Right lung (tissue), 5 donors: ENCODE data around the gene PITRM1. TPM values are rescaled to one million over a fixed set of nuclear protein-coding genes. Genes with fewer than 3 reads are reported as not detected.

ENCODE experiments used
- DNase-seq, 2 donors: peaks; one replicate each; pipeline ENCODE4 v3.0.0-alpha.2; 2013
- polyA plus RNA-seq, 5 donors: library from polyadenylated mRNA; unstranded; fragments of 120-200 nt; gene quantifications; one replicate each; pipeline versions ENCODE4 v1.2.1 to v1.2.3, GENCODE V29; 2013; ENCODE audit warnings: inconsistent platforms in 1 of 5, low replicate concordance in 1 of 5; ENCODE audit not compliant: insufficient read length in 5 of 5, insufficient read depth in 1 of 5

PITRM1 gene
- polyA plus RNA-seq, 5 donors = 66.0 to 83.2 (median 72.0) TPM

DNA sequence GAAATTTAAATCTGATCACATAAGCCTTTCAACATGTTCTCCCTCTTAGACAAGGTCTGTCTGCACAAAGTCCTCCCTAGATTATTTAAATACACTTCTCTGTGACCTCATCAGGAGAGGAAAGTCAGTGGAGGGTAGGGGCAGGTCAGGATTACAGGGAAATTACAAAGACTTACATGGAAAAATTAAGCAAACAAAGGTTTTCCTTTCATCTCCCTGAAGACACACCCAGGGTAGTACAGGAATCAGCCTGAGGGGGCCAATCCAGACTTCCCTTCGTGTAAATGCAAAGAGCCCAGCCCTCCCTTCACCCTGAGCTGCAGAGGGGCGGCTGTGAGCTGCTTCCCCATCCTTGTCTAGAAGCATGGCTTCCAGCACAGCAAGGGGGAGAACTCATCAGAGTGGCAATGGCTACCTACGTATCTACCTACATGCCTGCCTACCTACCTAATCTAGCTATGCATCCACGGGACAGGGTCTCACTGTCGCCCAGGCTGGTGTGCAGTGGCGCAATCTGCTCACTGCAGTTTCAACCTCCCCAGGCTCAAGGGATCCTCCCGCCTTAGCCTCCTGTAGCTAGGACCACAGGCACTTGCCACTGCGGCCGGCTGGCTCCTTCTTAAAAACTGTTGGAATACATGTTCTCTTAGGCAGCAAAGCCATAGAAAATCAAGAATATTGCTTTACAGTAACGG lies 33.2 kb downstream of the PITRM1 start:
- DNase-seq = no peak

DNA sequence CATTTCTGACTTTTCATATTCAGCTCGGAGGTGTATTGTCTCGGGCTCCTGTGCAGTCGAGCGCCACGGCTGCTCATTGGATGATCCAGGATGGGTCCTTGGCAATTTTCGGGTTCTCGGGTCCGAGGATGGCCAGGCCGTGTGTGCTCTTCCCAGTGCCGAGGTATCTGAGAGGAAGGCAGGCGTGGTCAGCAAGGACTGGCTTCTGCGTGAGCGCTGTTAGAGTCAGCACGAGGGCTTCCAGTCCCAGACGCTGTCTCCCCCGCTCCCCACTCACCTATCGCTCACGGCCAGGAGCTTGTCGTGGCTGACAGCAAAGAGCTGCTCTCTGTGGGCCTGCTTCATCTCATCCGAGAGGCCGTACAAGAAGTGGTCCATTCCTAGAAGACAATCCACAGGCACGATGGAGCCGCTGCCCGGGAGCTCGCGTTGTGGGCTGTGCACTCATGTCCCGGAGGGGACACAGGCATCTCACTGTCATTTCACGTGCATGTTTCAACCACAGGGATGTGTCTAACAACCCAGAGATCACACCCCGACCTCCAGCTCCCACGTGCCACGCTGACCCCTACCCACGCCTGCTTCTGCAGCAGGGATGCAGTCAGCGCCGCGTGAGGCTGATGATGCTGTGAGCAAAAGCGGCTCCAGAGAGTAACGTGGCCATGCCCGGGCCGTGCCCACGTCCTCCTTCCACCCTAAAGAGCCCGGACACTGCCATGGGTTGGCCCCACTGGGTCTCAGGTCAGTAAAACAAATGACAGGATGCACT lies 34.4 kb downstream of the PITRM1 start:
- no peak for DNase-seq

DNA sequence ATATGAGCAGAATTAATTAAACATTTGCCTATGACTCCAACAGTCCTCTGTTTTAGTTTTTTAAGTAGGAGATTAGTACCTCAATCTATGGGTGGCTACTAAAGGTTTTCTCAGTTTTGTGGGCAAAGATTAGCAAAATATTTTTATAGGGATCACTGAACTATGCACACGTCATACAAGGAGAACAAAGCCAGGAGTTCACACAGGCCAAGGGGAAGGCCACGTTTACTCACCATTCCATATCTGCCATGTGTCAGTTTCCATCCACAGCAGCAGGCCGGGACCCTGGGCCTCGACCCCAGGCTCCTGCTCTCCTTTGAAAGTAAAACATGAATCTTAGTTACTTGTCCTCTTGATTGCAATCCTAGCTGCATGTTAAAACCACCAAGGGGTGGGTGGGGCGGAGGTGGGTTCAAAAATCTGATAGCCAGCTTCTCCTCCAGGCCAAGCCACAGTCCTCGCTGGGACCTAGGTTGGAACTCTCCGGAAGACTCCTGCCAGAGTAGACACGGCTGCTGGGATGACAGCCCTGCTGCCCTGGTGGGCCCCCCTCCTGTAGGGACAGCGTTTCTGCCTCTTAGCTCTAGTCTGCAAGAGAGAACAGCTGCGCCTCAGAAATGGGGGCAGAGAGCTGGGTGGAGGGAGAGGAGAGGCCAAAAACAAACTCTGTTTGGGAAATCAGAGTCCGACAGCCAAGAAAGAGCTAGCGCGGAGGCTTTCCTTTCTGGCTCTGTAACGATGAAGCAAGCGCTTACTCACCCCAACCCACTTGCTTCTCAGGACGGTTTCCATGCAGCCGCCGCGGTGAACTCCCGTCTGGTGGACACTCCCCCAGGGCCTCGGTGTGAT lies 35.6 kb downstream of the PITRM1 start:
- DNase-seq = no peak

DNA sequence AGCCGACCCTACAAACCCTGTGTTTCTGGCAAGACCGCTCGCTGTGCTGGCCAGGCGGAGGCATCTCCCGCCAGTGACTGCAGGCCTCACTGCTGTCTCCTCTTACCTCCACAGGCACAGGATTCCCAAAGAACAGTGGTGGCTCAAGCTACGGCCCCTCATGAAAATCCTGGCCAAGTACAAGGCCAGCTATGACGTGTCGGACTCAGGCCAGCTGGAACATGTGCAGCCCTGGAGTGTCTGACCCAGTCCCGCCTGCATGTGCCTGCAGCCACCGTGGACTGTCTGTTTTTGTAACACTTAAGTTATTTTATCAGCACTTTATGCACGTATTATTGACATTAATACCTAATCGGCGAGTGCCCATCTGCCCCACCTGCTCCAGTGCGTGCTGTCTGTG lies 36.2 kb downstream of the PITRM1 start:
- DNase-seq = no peak

DNA sequence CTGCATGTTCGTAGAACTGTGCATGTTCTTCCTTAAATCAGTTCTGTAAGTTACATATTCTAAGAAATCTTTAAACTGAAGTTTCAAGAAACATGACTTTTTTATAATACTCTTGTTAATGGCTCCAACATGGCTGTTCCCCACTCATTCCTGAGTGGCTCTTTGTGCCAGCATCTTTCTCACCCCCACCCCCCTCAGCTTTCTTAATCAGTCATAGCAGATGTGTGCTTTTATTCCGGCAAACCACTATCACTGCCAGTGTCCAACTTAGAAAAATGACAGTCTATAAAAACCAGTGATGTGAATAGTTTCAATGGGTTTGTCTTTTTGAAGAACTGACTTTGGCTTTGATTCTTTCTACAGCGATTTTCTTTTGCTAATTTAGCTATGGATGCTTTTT lies 37.6 kb downstream of the PITRM1 start:
- no peak for DNase-seq

DNA sequence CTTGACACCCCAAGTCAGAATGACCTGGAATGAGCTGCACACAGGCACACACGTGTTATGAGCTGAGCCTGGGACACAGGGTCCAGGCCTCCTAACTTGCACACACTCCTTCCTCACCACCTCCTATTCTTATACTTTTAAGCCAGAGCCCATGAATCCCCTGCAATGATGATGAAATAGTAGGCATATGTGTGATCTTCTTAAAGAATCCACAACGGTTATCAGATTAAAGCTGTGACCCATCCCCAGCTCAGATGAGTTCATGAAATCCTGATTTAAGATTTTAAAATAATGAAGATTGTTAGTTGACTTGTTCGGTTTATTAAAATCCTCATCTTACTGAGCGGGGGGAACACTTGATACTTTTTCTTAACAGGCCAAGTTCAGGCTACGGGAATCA lies 38.6 kb downstream of the PITRM1 start:
- no peak for DNase-seq

DNA sequence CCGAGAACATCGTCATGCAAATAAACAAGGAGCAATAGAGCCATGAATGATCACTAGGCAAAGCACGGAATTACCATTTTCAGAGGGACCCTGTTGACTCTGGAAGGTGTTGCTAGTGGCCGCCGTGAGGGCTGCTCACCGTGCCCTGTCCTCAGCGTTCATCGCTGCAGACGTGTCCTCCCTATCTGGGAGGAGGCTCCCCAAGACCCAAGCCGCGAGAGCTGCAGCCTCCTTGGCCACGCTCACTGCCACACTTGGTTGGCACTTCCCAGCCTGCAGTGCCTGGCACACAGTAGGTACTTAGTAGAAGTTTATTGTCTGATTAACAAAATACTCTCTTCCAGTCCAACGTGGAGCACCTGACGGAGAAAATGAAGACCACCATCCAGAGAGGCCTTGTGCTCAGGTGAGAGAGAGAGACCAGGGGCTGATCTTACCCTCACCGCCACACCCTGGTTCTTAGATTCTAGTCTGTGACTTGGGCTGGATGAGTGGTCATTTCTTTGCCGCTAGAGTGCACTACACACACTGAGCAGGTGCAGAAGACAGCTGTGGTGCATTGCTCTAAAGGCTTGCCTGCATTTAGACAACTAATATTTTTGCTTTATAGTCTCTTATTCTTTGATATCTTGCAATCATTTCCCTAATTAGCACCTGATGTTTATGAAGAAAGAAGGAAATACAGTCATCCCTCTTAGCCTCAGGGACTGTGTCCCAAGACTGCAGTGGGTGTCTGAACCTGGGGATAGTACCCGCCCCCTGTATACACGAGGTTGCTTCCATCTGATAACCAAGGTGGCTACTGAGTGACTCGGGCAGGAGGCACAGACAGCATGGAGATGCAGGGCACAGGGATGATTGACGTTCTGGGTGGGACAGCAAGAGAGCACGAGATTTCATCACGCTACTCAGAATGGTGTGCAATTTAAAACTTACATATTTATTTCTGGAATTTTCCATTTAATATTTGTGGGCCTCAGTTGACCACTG lies 40.3 kb downstream of the PITRM1 start:
- DNase-seq = no peak

DNA sequence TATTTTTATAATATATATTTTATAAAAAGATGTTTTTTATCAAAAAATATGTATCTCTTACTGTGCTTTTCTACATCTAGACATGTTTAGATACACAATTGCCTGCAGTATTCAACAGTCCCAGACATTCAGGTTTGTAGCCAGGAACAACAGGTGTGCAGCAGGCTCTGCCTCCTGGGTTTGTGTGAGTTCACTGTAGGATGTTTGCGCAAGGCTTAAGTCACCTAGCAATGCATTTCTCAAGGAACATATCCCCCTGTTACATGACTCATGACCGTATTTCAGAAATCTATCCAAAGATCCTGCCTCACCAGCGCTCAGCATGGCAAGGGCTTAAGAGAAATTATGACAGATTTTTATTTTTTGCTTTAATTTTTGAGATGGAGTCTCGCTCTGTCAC lies 41.5 kb downstream of the PITRM1 start:
- no peak for DNase-seq

DNA sequence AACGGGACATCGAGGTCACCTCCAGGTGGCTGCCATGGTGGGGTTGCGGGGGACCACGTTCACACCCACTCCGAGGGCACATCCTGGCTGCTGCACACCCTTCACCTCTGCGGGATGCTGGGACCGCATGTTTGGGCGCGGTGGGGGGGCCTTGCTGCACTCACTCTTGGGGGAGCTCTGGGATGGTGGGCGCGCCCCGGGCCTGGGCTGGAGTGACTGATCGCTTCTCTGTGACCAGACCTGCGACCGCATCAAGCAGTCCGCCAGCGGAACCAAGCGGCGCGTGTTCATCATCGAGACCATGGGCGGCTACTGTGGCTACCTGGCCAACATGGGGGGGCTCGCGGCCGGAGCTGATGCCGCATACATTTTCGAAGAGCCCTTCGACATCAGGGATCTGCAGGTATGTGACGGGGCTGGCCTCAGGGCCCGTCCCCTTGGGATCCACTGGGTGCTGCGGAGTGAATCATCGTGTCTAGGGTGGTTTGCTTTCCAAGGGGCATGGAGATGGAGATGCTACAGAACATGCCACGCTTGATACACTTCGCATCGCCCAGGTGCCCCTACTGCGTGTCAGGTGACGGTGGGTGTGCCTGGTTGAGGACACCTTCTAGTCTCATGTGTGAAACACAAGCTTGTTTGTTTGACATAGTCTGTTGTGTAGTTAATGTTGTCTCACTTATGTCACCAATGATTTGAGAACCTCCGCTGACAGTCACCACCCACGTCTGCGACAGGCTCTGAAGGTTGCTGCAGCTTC lies 42.8 kb downstream of the PITRM1 start:
- no peak for DNase-seq

DNA sequence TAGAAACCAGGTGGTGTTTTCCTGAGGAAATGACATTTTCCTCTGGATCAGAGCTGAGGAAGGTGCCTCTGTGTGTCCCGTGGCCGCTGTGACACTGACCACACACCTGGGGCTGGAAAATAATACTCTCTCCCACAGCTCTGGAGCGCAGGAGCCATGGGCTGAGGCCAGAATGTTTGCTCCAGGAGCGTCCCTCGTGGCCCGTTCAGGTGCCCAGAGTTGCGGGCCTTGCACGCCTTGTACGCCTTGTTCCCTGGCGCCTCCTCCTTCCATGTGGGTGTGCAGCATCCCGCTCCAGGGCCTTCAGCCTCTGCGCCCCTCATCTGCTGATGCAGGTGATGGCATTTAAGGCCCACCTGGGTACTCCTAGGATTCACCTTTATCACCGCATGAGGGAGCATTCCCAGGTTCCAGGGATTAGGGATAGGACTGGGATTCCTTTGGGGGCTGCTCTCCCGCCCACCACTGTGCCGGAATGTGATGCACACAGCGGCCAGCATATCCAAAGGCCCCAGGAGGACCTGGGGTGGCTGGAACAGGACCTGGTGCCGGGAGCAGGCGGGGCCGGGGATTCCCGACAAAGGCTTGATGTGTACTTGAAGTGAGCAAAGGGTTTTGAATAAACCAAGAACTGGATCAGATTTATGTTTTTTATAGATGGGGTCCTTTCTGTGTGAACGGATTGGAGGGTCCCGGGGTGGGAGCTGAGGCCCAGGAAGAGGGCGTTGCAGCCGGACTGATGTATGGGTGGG lies 44.0 kb downstream of the PITRM1 start:
- DNase-seq = no peak

DNA sequence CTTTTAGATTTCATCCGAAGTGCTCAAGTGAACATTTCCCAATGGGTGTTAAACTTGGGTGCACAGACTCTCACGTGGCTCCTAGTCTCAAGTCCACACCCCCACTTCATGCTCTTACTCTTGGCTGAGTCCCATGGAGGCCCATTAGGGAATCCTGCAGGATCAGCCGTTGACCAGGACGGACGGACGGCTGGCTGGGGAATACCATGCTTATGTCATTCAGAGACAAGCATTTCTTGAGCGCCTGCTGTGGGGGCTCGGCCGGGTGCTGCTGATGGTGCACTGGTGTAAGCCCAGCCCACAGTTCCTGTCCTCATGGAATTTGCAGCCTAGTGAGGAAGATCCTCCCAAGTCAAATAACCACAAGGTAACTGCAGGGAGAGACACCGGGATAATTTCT lies 44.7 kb downstream of the PITRM1 start:
- DNase-seq = no peak

DNA sequence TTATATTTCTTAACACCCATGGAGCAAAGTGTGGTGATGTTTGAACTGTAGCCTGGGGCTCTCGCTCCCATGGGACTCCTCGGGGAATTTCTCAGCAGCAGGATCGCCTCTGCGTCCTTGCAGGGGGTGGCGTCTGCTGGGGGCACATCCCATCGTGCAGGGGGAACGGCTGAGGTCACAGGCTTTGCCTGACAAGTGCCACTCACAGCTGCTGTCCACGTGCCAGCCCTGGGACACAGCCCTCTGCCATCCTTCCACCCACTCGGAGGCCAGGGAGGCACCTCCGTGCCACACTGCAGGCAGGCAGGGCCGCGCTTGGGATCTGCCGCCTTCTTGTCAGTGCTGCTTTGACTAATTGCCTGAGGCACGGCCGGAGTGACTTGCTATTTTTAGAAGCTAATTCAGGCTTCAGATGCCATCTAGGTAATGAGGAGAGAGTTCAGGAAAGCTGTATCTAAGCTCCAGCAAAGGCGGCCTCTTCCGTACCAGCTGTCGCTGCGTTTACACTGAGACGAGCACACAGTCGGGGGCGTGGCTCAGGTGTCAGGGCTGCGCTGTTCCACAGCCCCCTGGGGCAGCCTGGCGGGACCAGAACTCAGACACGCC lies 45.7 kb downstream of the PITRM1 start:
- DNase-seq = no peak

DNA sequence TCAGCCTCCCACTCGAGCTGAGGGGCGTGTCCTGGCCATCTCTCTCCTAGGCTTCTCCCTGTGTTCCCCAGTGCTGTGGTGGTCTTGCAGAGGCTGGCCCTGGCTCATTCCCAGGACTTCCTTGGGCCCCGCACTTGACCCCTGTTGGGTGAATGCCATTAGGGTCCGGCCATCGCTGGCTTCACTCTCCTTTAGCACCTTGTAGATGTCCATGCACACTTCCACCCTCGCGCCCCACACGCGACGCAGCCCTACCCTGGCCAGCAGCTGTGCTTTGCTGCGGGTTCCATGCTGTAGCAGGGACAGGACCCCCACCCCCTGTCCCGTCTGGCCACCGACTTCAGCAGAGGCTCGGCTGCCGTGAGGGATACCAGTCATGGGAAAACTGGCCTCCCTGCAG lies 46.3 kb downstream of the PITRM1 start:
- no peak for DNase-seq

DNA sequence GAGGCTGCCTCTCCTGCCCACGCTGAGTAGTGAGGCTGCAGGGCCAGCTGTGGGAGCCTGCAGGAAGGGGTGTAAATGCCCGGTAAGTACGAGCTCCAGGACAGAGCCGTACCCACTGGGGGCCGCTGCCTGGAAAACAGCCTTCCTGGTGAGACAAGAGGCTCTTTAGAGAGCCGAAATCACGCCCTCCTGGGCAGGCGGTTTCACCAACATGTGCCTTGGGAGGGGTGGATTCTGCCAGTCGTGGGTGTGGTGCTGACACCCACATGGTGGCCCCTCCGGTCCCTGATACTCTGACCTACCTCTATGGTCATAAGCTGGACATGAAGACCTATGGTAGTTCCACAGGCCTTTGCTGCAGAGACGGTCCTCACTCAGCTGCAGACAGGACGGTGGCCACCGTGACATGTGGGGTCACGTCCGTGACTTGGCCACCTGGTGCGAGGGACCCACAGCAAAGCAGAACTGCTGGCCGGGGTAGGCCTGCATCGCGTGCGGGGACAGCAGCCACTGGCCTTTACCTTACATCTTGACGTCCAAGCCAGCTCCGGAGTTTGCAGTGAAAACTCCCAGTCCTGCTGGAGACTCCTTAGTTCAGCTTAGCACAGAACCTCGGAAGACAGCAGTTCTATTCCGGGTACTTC lies 46.9 kb downstream of the PITRM1 start:
- no peak for DNase-seq

DNA sequence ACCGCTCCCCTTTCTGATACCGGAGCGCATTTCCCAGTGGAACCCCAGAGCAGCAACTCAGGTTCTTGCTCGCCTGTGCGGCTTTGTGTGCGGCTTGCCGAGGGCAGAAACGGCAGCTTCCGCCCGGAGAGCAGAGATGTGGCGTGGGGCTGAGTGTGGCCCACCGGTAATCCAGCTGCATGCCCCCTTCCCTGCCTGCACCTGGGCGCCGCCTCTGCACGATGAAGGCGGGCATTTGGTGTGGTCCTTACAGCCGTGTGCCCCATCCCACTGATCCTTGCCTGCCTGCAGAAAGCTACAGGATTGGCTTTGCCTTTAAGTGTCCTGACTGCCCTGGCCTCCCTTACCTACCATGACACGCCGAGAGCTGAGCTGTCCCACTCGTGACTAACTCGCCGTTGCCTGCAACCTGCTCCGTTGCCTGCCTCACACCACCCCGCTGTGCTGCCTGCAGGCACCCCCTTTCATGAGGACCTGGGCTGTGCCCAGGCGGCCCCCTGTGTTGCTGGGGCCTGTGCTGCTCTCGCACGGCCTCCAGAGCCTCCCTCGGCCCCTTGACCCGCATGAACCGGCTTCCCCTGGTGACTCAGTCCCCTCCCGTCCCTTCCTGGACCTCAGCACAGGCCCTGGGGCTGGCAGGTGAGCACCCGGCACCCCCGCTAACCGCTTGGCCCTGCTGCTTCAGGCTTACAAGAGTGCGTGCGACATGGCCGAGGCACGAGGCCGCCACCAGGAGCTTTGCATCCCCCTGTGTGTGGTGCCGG lies 48.0 kb downstream of the PITRM1 start:
- DNase-seq = no peak

DNA sequence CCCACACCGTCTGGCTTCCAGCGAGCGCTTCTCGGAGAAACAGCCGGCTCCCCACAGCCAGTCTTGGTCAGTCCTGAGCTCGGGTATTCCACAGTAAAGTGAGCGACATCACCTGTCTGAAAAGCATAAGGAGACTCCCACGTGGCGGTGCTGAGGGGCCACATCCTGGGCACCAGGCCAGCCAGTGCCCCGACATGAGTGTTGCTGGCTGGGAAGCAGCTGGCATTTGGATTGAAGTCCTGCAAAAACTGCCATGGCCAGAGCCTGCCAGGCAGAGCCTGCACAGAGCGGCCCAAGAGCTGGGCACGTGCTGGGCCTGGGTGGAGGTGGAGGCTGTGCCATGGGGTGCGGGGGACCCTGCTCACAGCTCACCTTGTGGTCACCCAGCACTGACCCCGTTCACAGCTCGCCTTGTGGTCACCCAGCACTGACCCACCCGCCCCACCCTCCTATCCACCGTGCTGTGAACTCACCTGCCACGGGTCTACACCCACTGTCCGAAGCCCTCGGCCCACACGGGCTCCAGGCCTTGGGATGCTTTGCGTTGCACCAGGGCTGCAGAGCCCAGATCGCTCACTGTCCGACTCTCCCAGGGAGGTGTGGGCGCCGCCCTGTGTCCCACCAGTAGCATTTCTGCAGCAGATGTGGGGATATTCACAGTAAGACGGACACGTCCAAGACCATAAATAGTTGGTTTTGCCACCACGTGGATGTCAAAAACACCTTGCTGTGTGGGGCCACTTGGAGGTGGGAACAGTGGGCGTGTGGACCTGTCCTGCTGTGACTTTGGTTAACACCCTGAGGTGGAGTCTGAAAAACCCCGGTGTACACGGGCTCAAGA lies 48.8 kb downstream of the PITRM1 start:
- peak in 1 of 2 donors; percentile 45 for DNase-seq
